ENCODE data around the gene GNB1. TPM values are rescaled to one million over a fixed set of nuclear protein-coding genes. Genes with fewer than 3 reads are reported as not detected.
A peak's percentile ranks its signal among the peaks of the same experiment; 100 is the strongest.

The GNB1 gene
- polyA plus RNA-seq, 3 donors: 41.9 to 357 (median 111) TPM

- Mint-ChIP-seq H3K9me3 (peaks cover 0 to 2% (median 0%) of the 10 kb centered on the region in 7 donors), H3K4me1 (peaks cover 69% of the 10 kb centered on the region), H3K27me3 (ENCODE audit: low read depth in 3 of 3) (peaks cover 0 to 7% (median 0%) of the 10 kb centered on the region in 3 donors), H3K36me3 (peaks cover 12 to 39% of the 10 kb centered on the region in 2 donors), H3K4me3 (peak overlapping the region; percentile 97 to 99), H3K27ac (peak overlapping the region; percentile 99 to 100 (median 100))
- H3K9me3 ChIP-seq (replicated peaks in 1 of 2; ENCODE audit: control insufficient read depth in 1 of 2, insufficient read depth in 1 of 2, low read length in 2 of 2): no peaks in the 10 kb centered on the region
- peak overlapping the region; percentile 90 for H3K9ac ChIP-seq (ENCODE audit: insufficient read depth, low read length, poor library complexity, severe bottlenecking)
- H3K4me1 ChIP-seq (ENCODE audit: control insufficient read depth in 1 of 2, insufficient read depth in 2 of 2, low read length in 2 of 2): peaks cover 71 to 83% of the 10 kb centered on the region in 2 donors
- H3K4me3 ChIP-seq (replicated peaks in 1 of 3; ENCODE audit: low read depth in 2 of 3, low read length in 3 of 3): peak overlapping the region; percentile 82 to 99 (median 94)
- H3K36me3 ChIP-seq (replicated peaks in 1 of 2; ENCODE audit: control insufficient read depth in 1 of 2, insufficient read depth in 2 of 2, low read length in 2 of 2): peaks cover 0 to 8% of the 10 kb centered on the region in 2 donors
- H3K27me3 ChIP-seq (ENCODE audit: control insufficient read depth in 2 of 2, insufficient read depth in 2 of 2, low read length in 2 of 2): no peaks in the 10 kb centered on the region
- peak overlapping the region; percentile 92 for H3K4me2 ChIP-seq (replicated peaks; ENCODE audit: extremely low read depth, low read length, poor library complexity, severe bottlenecking)
- H3K27ac ChIP-seq (ENCODE audit: low read depth in 1 of 2, low read length in 2 of 2): peak overlapping the region; percentile 90 to 96
- under 1% methylated on average over 67 of the region's 68 CpGs for WGBS (ENCODE audit: insufficient coverage)
- H3K79me2 ChIP-seq (ENCODE audit: insufficient read depth, low read length): peaks cover 93% of the 10 kb centered on the region
- no peak overlapping the region for H2AFZ ChIP-seq (ENCODE audit: insufficient read depth, low read depth, low read length, poor library complexity, severe bottlenecking)
- intact Hi-C loops (cut with micrococcal nuclease): loop anchor here in 1 of 2 donors (2.0 to 5.0 kb wide), 2 partner anchors 14 to 114 kb away; partner anchors contain the start of gene GNB1
- TF ChIP-seq, protein P1, sequence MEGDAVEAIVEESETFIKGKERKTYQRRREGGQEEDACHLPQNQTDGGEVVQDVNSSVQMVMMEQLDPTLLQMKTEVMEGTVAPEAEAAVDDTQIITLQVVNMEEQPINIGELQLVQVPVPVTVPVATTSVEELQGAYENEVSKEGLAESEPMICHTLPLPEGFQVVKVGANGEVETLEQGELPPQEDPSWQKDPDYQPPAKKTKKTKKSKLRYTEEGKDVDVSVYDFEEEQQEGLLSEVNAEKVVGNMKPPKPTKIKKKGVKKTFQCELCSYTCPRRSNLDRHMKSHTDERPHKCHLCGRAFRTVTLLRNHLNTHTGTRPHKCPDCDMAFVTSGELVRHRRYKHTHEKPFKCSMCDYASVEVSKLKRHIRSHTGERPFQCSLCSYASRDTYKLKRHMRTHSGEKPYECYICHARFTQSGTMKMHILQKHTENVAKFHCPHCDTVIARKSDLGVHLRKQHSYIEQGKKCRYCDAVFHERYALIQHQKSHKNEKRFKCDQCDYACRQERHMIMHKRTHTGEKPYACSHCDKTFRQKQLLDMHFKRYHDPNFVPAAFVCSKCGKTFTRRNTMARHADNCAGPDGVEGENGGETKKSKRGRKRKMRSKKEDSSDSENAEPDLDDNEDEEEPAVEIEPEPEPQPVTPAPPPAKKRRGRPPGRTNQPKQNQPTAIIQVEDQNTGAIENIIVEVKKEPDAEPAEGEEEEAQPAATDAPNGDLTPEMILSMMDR (IDR thresholded peaks at IDR 0.05): peak; percentile 41
- DNase-seq: peak; percentile 90 to 91 (median 91)
- H4K20me1 ChIP-seq (ENCODE audit: insufficient read depth, low read length): peaks cover 74% of the 10 kb centered on the region
These were observed 112.1 kb downstream of the GNB1 start for GRCh38 chr1:1778663-1779319.

- H2AFZ ChIP-seq (ENCODE audit: insufficient read depth, low read depth, low read length, poor library complexity, severe bottlenecking): no peak within 1 kb of the TSS
- peaks cover 64% of the 10 kb centered on the region for H3K4me1 Mint-ChIP-seq
- H3K27me3 ChIP-seq (ENCODE audit: control insufficient read depth in 2 of 2, insufficient read depth in 2 of 2, low read length in 2 of 2): no peaks in the 10 kb centered on the region
- H3K9ac ChIP-seq (ENCODE audit: insufficient read depth, low read length, poor library complexity, severe bottlenecking): peak within 1 kb of the TSS; percentile 90
- H3K4me2 ChIP-seq (replicated peaks; ENCODE audit: extremely low read depth, low read length, poor library complexity, severe bottlenecking): peak within 1 kb of the TSS; percentile 92
- H4K20me1 ChIP-seq (ENCODE audit: insufficient read depth, low read length): peaks cover 74% of the 10 kb centered on the region
- H3K36me3 ChIP-seq (replicated peaks in 1 of 2; ENCODE audit: control insufficient read depth in 1 of 2, insufficient read depth in 2 of 2, low read length in 2 of 2): peaks cover 0 to 9% of the 10 kb centered on the region in 2 donors
- WGBS (ENCODE audit: insufficient coverage): under 1% methylated on average over 99 of the region's 99 CpGs
- no peaks in the 10 kb centered on the region for H3K9me3 ChIP-seq (replicated peaks in 1 of 2; ENCODE audit: control insufficient read depth in 1 of 2, insufficient read depth in 1 of 2, low read length in 2 of 2)
- H3K27ac ChIP-seq (ENCODE audit: low read depth in 1 of 2, low read length in 2 of 2): peak within 1 kb of the TSS; percentile 90 to 96
- peak within 1 kb of the TSS; percentile 82 to 99 (median 94) for H3K4me3 ChIP-seq (replicated peaks in 1 of 3; ENCODE audit: low read depth in 2 of 3, low read length in 3 of 3)
- peaks cover 64 to 76% of the 10 kb centered on the region in 2 donors for H3K4me1 ChIP-seq (ENCODE audit: control insufficient read depth in 1 of 2, insufficient read depth in 2 of 2, low read length in 2 of 2)
- H3K9me3 Mint-ChIP-seq: peaks cover 0 to 2% (median 0%) of the 10 kb centered on the region in 7 donors
- intact Hi-C loops (cut with micrococcal nuclease): loop anchor here in 1 of 2 donors (2.0 to 5.0 kb wide), 2 partner anchors 13 to 114 kb away; partner anchors contain the start of gene GNB1
- TF ChIP-seq, protein P1 (IDR thresholded peaks at IDR 0.05): no peak
- H3K36me3 Mint-ChIP-seq: peaks cover 12 to 39% of the 10 kb centered on the region in 2 donors
- peak; percentile 37 to 78 (median 63) for DNase-seq
- peaks cover 0 to 7% (median 0%) of the 10 kb centered on the region in 3 donors for H3K27me3 Mint-ChIP-seq (ENCODE audit: low read depth in 3 of 3)
- H3K27ac Mint-ChIP-seq: peak within 1 kb of the TSS; percentile 99 to 100 (median 100)
- peak within 1 kb of the TSS; percentile 97 to 99 for H3K4me3 Mint-ChIP-seq
- H3K79me2 ChIP-seq (ENCODE audit: insufficient read depth, low read length): peaks cover 93% of the 10 kb centered on the region
These were observed 112.8 kb downstream of the GNB1 start, which contains the start of gene NADK for GRCh38 chr1:1777950-1778662. TSS of gene NADK (minus strand) at chr1:1778470. CDS start at chr1:1765406, 13,064 bp downstream.
